IMR-90 (cell line): ENCODE measurements around the gene STXBP4. TPM values are rescaled to one million over a fixed set of nuclear protein-coding genes. Genes with fewer than 3 reads are reported as not detected.

Source experiments
- ATAC-seq: fragments of 200-7000 bp; cut with Tn5 transposase; 2 replicates; pipeline ENCODE4 v1.9.1; 2020; ENCODE audit warnings: low read depth, mild to moderate bottlenecking, moderate library complexity
- BruUV-seq: library from RNA; stranded (reverse); fragments of 400-500 nt; replicated peaks from 2 replicates; lab custom pipeline; 2021; lab: Mats Ljungman, UMichigan
- CTCF ChIA-PET: fragments of 300-600 bp; formaldehyde crosslinking; extraction: SDS; loops from one replicate; lab custom pipeline; 2021; ENCODE audit warnings: antibody characterized with exemption; lab: Yijun Ruan, JAX
- POLR2A ChIA-PET: fragments of 300-600 bp; sonication (Branson Sonifier 250); formaldehyde crosslinking; loops from one replicate; lab custom pipeline; 2022; ENCODE audit warnings: antibody characterized with exemption; ENCODE audit not compliant: unreplicated experiment; lab: Charles Lee
- DNase-seq: peaks from one replicate; pipeline ENCODE4 v3.0.0; 2013
- H2AFZ ChIP-seq: replicated peaks from 2 replicates; pipeline ENCODE3; 2013; ENCODE audit warnings: low read length, mild to moderate bottlenecking; ENCODE audit not compliant: poor library complexity
- H2AK5ac ChIP-seq: 2 replicates; pipeline ENCODE4 v1.6.1; 2013; ENCODE audit warnings: low read depth, low read length, inconsistent platforms
- H2AK9ac ChIP-seq: replicated peaks from 2 replicates; pipeline ENCODE3; 2013; ENCODE audit warnings: mild to moderate bottlenecking, low read depth, low read length, moderate library complexity; ENCODE audit not compliant: poor library complexity
- H2BK120ac ChIP-seq: 2 replicates; pipeline ENCODE4 v1.6.1; 2013; ENCODE audit warnings: low read depth, low read length, inconsistent platforms
- H2BK15ac ChIP-seq: 3 replicates; pipeline ENCODE4 v1.6.1; 2013; ENCODE audit warnings: low read depth, low read length, inconsistent platforms
- H2BK20ac ChIP-seq: 2 replicates; pipeline ENCODE4 v1.6.1; 2013; ENCODE audit warnings: low read depth, mild to moderate bottlenecking, inconsistent platforms, low read length, moderate library complexity
- H2BK5ac ChIP-seq: 2 replicates; pipeline ENCODE4 v1.6.1; 2013; ENCODE audit warnings: mild to moderate bottlenecking, low read depth, low read length, inconsistent platforms; ENCODE audit not compliant: poor library complexity, severe bottlenecking
- H3K14ac ChIP-seq: replicated peaks from 2 replicates; pipeline ENCODE4 v1.6.1; 2013; ENCODE audit warnings: low read depth, low read length, inconsistent platforms
- H3K18ac ChIP-seq: 2 replicates; pipeline ENCODE4 v1.6.1; 2013; ENCODE audit warnings: low read depth, low read length, control low read depth
- H3K23ac ChIP-seq: 2 replicates; pipeline ENCODE4 v1.6.1; 2013; ENCODE audit warnings: low read depth, low read length, inconsistent platforms
- H3K27ac ChIP-seq: 2 replicates; pipeline ENCODE4 v1.5.1; 2013; ENCODE audit warnings: mild to moderate bottlenecking, control low read depth, low read length; ENCODE audit not compliant: insufficient read depth
- H3K27me3 ChIP-seq: 2 replicates; pipeline ENCODE4 v1.6.1; 2013; ENCODE audit warnings: low read length; ENCODE audit not compliant: control insufficient read depth, insufficient read depth
- H3K36me3 ChIP-seq: 2 replicates; pipeline ENCODE4 v1.6.1; 2013; ENCODE audit warnings: low read length, mixed read lengths; ENCODE audit not compliant: control insufficient read depth, insufficient read depth
- H3K4ac ChIP-seq: 2 replicates; pipeline ENCODE4 v1.6.1; 2013; ENCODE audit warnings: low read depth, low read length, inconsistent platforms
- H3K4me1 ChIP-seq: 2 replicates; pipeline ENCODE4 v1.6.1; 2013; ENCODE audit warnings: low read length, mixed read lengths; ENCODE audit not compliant: control insufficient read depth, insufficient read depth
- H3K4me2 ChIP-seq: 2 replicates; pipeline ENCODE4 v1.6.1; 2013; ENCODE audit warnings: low read depth, mild to moderate bottlenecking, control low read depth, low read length, moderate library complexity
- H3K4me3 ChIP-seq: 2 replicates; pipeline ENCODE4 v1.5.1; 2013; ENCODE audit warnings: low read depth, mild to moderate bottlenecking, control low read depth, low read length, moderate library complexity; ENCODE audit not compliant: insufficient read depth
- H3K56ac ChIP-seq: 2 replicates; pipeline ENCODE4 v1.6.1; 2013; ENCODE audit warnings: low read length, inconsistent platforms; ENCODE audit not compliant: insufficient read depth; ENCODE audit errors: extremely low read depth
- H3K79me1 ChIP-seq, 2 experiments: 2 replicates each; pipeline ENCODE4 v1.6.1; 2013; ENCODE audit warnings: low read length in 2 of 2, inconsistent platforms in 1 of 2, low read depth in 1 of 2
- H3K9ac ChIP-seq: 2 replicates; pipeline ENCODE4 v1.6.1; 2013; ENCODE audit warnings: low read depth, low read length, control low read depth
- H3K9me1 ChIP-seq: 2 replicates; pipeline ENCODE4 v1.6.1; 2013; ENCODE audit warnings: low read length, inconsistent platforms; ENCODE audit not compliant: insufficient read depth
- H3K9me3 ChIP-seq: 2 replicates; pipeline ENCODE4 v1.6.1; 2013; ENCODE audit warnings: low read length; ENCODE audit not compliant: control insufficient read depth, insufficient read depth
- H4K20me1 ChIP-seq: 2 replicates; pipeline ENCODE4 v1.6.1; 2013; ENCODE audit warnings: low read length, inconsistent platforms; ENCODE audit not compliant: insufficient read depth
- H4K5ac ChIP-seq: 2 replicates; pipeline ENCODE4 v1.6.1; 2013; ENCODE audit warnings: mild to moderate bottlenecking, low read depth, low read length, control low read depth
- H4K8ac ChIP-seq, 2 experiments: 2 replicates each; pipeline ENCODE4 v1.6.1; 2013; ENCODE audit warnings: low read depth in 2 of 2, low read length in 2 of 2, control low read depth in 1 of 2, inconsistent platforms in 1 of 2
- H4K91ac ChIP-seq: 2 replicates; pipeline ENCODE4 v1.6.1; 2013; ENCODE audit warnings: low read depth, low read length, inconsistent platforms; ENCODE audit not compliant: insufficient read depth
- BHLHE40 ChIP-seq: fragments of 150-350 bp; IDR thresholded peaks from 2 replicates; pipeline ENCODE4 v1.6.1; 2016; ENCODE audit warnings: mild to moderate bottlenecking, low read depth, low read length
- CEBPB ChIP-seq: IDR thresholded peaks from 2 replicates; pipeline ENCODE4 v1.6.1; 2012; ENCODE audit warnings: low read depth, low read length, improper control_type of control experiment
- CHD1 ChIP-seq: IDR thresholded peaks from 2 replicates; pipeline ENCODE4 v1.6.1; 2012; ENCODE audit warnings: low read depth, low read length, improper control_type of control experiment
- CTCF ChIP-seq: conservative IDR thresholded peaks from 2 replicates; pipeline ENCODE4 v1.5.1; 2012; ENCODE audit warnings: mild to moderate bottlenecking, low read depth, low read length, improper control_type of control experiment
- FOS ChIP-seq: fragments of 150-350 bp; IDR thresholded peaks from 2 replicates; pipeline ENCODE4 v1.6.1; 2016; ENCODE audit warnings: low read depth, low read length
- MAFK ChIP-seq: IDR thresholded peaks from 2 replicates; pipeline ENCODE4 v1.6.1; 2012; ENCODE audit warnings: low read depth, low read length, improper control_type of control experiment
- MAZ ChIP-seq: IDR thresholded peaks from 2 replicates; pipeline ENCODE4 v1.6.1; 2012; ENCODE audit warnings: low read depth, mild to moderate bottlenecking, low read length, improper control_type of control experiment, moderate library complexity, borderline replicate concordance
- MXI1 ChIP-seq: IDR thresholded peaks from 2 replicates; pipeline ENCODE4 v1.6.1; 2012; ENCODE audit warnings: low read depth, mild to moderate bottlenecking, low read length, moderate library complexity, borderline replicate concordance
- NFE2L2 ChIP-seq: fragments of 150-350 bp; IDR thresholded peaks from 2 replicates; pipeline ENCODE4 v1.6.1; 2016; ENCODE audit warnings: low read depth, mild to moderate bottlenecking, low read length
- POLR2A ChIP-seq: IDR thresholded peaks from 2 replicates; pipeline ENCODE4 v1.6.1; 2012; ENCODE audit warnings: mild to moderate bottlenecking, low read depth, low read length
- RAD21 ChIP-seq: IDR thresholded peaks from 2 replicates; pipeline ENCODE4 v1.6.1; 2012; ENCODE audit warnings: low read length, improper control_type of control experiment
- RFX5 ChIP-seq: IDR thresholded peaks from 2 replicates; pipeline ENCODE4 v1.8.0; 2012; ENCODE audit warnings: low read depth, mild to moderate bottlenecking, low read length, moderate library complexity
- SMC3 ChIP-seq: fragments of 150-350 bp; IDR thresholded peaks from 2 replicates; pipeline ENCODE4 v1.6.1; 2016; ENCODE audit warnings: low read depth, mild to moderate bottlenecking, antibody characterized with exemption, low read length, moderate library complexity
- USF2 ChIP-seq: fragments of 150-350 bp; IDR thresholded peaks from 2 replicates; pipeline ENCODE4 v1.6.1; 2017; ENCODE audit warnings: mild to moderate bottlenecking, antibody characterized with exemption, low read length, low read depth
- WGBS, 2 experiments: methylation state at CpG; one replicate each; pipeline versions ENCODE4 v1.1.5 to v1.1.7; 2013; ENCODE audit warnings: missing lambda C conversion rate in 2 of 2; ENCODE audit not compliant: insufficient read length in 1 of 2; ENCODE audit errors: extremely low coverage in 2 of 2; 5-methylcytosine and 5-hydroxymethylcytosine counted together
- dilution Hi-C: fragments of 300-500 bp; cut with HindIII; formaldehyde crosslinking; loops from one replicate; pipeline ENCODE4 v1.14.3; 2018; ENCODE audit warnings: low sequenced_read_pairs; ENCODE audit not compliant: unreplicated experiment
- in situ Hi-C: fragments of 300-500 bp; cut with MboI; formaldehyde crosslinking; loops from 3 replicates; pipeline ENCODE4 v1.14.3; 2019; ENCODE audit warnings: low sequenced_read_pairs, inconsistent platforms, mixed read lengths
- intact Hi-C: fragments of 100-400 bp; cut with micrococcal nuclease; formaldehyde crosslinking; loops from 2 replicates; pipeline ENCODE4 v1.10.0; 2022
- polyA plus RNA-seq, 3 experiments: library from polyadenylated mRNA; depleted of rRNA; stranded (reverse); fragments of >200 nt; gene quantifications; 2 replicates each; pipeline ENCODE4 v1.2.3, GENCODE V29; 2012; ENCODE audit warnings: low replicate concordance in 1 of 3
- total RNA-seq: library from RNA; depleted of rRNA; stranded (reverse); fragments of >200 nt; gene quantifications from 2 replicates; pipeline ENCODE4 v1.2.3, GENCODE V29; 2012

The STXBP4 gene
- total and polyA plus RNA-seq, 2 of the 4 experiments (the other 2 are of a cell fraction) = 4.1 to 20.4 TPM

- WGBS, 2 experiments = no CpG with 5 or more reads among the region's 2 CpGs
- no peak for DNase-seq
- dilution Hi-C loops = no loop called here
Observed at GRCh38 chr17:54977744-54978143, 9.2 kb downstream of the STXBP4 start.

More at GRCh38 chr17:54977744-54978143, 9.2 kb downstream of the STXBP4 start:
- ChIA-PET CTCF (interaction anchor here (0.5 to 2.4 kb wide), 3 partner anchors 16 to 559 kb away, joined by 3 to 6 read pairs (median 4); no protein-coding TSS in a partner anchor), POLR2A (no interaction called here)
- TF ChIP-seq POLR2A (no peak), NFE2L2 (no peak), FOS (no peak), RFX5 (no peak), MAZ (no peak), MXI1 (no peak), CHD1 (no peak), USF2 (no peak), BHLHE40 (no peak), CEBPB (no peak), CTCF (no peak), SMC3 (no peak), RAD21 (no peak), MAFK (no peak)
- Histone ChIP-seq H4K5ac (no peak overlapping the region), H3K27me3 (no peaks in the 10 kb centered on the region), H3K4me1 (0 out of 2 replicates have a peak, but pooled peaks cover under 1% of the 10 kb centered on the region), H2BK5ac (no peak overlapping the region), H3K79me1 (peaks cover 7% of the 10 kb centered on the region in 2 experiments; a peak in 3 of 4 replicates), H2BK20ac (no peak overlapping the region), H3K36me3 (no peaks in the 10 kb centered on the region), H3K14ac (no peak overlapping the region), H4K91ac (no peak overlapping the region), H3K27ac (no peak overlapping the region), H3K9ac (no peak overlapping the region), H3K9me3 (peaks cover 5% of the 10 kb centered on the region), H3K23ac (no peak overlapping the region), H3K9me1 (no peaks in the 10 kb centered on the region; the same call in 1 of the 2 replicates), H3K18ac (no peak overlapping the region), H4K20me1 (no peaks in the 10 kb centered on the region), H2AK9ac (no peak overlapping the region), H4K8ac (no peak overlapping the region), H2AFZ (no peak overlapping the region), H2BK15ac (no peak overlapping the region), H2BK120ac (no peak overlapping the region), H3K56ac (no peak overlapping the region), H3K4me3 (no peak overlapping the region), H3K4ac (no peak overlapping the region), H3K4me2 (no peak overlapping the region), H2AK5ac (no peak overlapping the region)
- ATAC-seq = no peak
- no TSS peak for BruUV-seq
- in situ Hi-C loops (no loop called here), intact Hi-C loops (no loop called here)
